ENCODE measurements around the gene RAD51B. TPM values are rescaled to one million over a fixed set of nuclear protein-coding genes. Genes with fewer than 3 reads are reported as not detected.

RAD51B gene
- total RNA-seq, 1 donor: 22.4 TPM

GRCh38 chr14:68139431-68140075 lies 320.0 kb downstream of the RAD51B start:
- no peak for DNase-seq (ENCODE audit: low read depth in 2 of 3, low spot score in 2 of 3)

- DNase-seq (ENCODE audit: low read depth in 2 of 3, low spot score in 2 of 3): no peak
Observed at GRCh38 chr14:68140076-68140741, 320.6 kb downstream of the RAD51B start.

- no peak for DNase-seq (ENCODE audit: low read depth in 2 of 3, low spot score in 2 of 3)
Observed at GRCh38 chr14:68140806-68141205, 321.2 kb downstream of the RAD51B start.

GRCh38 chr14:68141281-68142088 lies 321.9 kb downstream of the RAD51B start:
- DNase-seq (ENCODE audit: low read depth in 2 of 3, low spot score in 2 of 3): no peak

GRCh38 chr14:68143341-68143841 lies 323.8 kb downstream of the RAD51B start:
- peak in 2 of 3 donors; percentile 66 to 94 for DNase-seq (ENCODE audit: low read depth in 2 of 3, low spot score in 2 of 3)

GRCh38 chr14:68144051-68144681 lies 324.6 kb downstream of the RAD51B start:
- peak in 1 of 3 donors; percentile 43 for DNase-seq (ENCODE audit: low read depth in 2 of 3, low spot score in 2 of 3)

GRCh38 chr14:68145036-68145435 lies 325.5 kb downstream of the RAD51B start:
- no peak for DNase-seq (ENCODE audit: low read depth in 2 of 3, low spot score in 2 of 3)

GRCh38 chr14:68145539-68145938 lies 326.0 kb downstream of the RAD51B start:
- DNase-seq (ENCODE audit: low read depth in 2 of 3, low spot score in 2 of 3): peak in 1 of 3 donors; percentile 55

GRCh38 chr14:68146818-68147217 lies 327.2 kb downstream of the RAD51B start:
- no peak for DNase-seq (ENCODE audit: low read depth in 2 of 3, low spot score in 2 of 3)

- no peak for DNase-seq (ENCODE audit: low read depth in 2 of 3, low spot score in 2 of 3)
Observed at GRCh38 chr14:68147303-68147702, 327.7 kb downstream of the RAD51B start.

GRCh38 chr14:68148276-68148675 lies 328.7 kb downstream of the RAD51B start:
- no peak for DNase-seq (ENCODE audit: low read depth in 2 of 3, low spot score in 2 of 3)

- DNase-seq (ENCODE audit: low read depth in 2 of 3, low spot score in 2 of 3): no peak
Observed at GRCh38 chr14:68148763-68149162, 329.2 kb downstream of the RAD51B start.

- no peak for DNase-seq (ENCODE audit: low read depth in 2 of 3, low spot score in 2 of 3)
Observed at GRCh38 chr14:68153275-68153674, 333.7 kb downstream of the RAD51B start.

- no peak for DNase-seq (ENCODE audit: low read depth in 2 of 3, low spot score in 2 of 3)
Observed at GRCh38 chr14:68154275-68154674, 334.7 kb downstream of the RAD51B start.

- DNase-seq (ENCODE audit: low read depth in 2 of 3, low spot score in 2 of 3): no peak
Observed at GRCh38 chr14:68157971-68158371, 338.4 kb downstream of the RAD51B start.

GRCh38 chr14:68158640-68159039 lies 339.1 kb downstream of the RAD51B start:
- DNase-seq (ENCODE audit: low read depth in 2 of 3, low spot score in 2 of 3): no peak

- DNase-seq (ENCODE audit: low read depth in 2 of 3, low spot score in 2 of 3): no peak
Observed at GRCh38 chr14:68159701-68160633, 340.4 kb downstream of the RAD51B start.

GRCh38 chr14:68160779-68161546 lies 341.4 kb downstream of the RAD51B start:
- no peak for DNase-seq (ENCODE audit: low read depth in 2 of 3, low spot score in 2 of 3)

- DNase-seq (ENCODE audit: low read depth in 2 of 3, low spot score in 2 of 3): no peak
Observed at GRCh38 chr14:68162887-68163286, 343.3 kb downstream of the RAD51B start.

Data from hematopoietic multipotent progenitor cell (in vitro differentiated cells).